Measurements from ENCODE around the gene NFATC1.

- TF ChIP-seq POLR2A (IDR thresholded peaks at IDR 0.05) (no peak), CTCF (IDR thresholded peaks at IDR 0.05) (no peak), POLR2AphosphoS5 (IDR thresholded peaks at IDR 0.05) (no peak), EP300 (IDR thresholded peaks at IDR 0.05) (no peak)
Observed at GRCh38 chr18:79516441-79516931, 120.8 kb downstream of the NFATC1 start.

Measured in suprapubic skin (tissue), 4 donors.